Suprapubic skin (tissue), 4 donors: ENCODE results near the gene TMUB1.

Source experiments
- EP300 ChIP-seq: sonication (generic); formaldehyde crosslinking; IDR thresholded peaks from one replicate; pipeline ENCODE4 v1.6.1; 2017; ENCODE audit warnings: antibody characterized with exemption
- POLR2A ChIP-seq, 2 donors: fragments of 450-650 bp; IDR thresholded peaks; one replicate each; pipeline ENCODE4 v1.6.1; 2017; ENCODE audit warnings: antibody characterized with exemption in 2 of 2, mild to moderate bottlenecking in 2 of 2, moderate library complexity in 2 of 2
- POLR2AphosphoS5 ChIP-seq, 3 donors: sonication (generic); formaldehyde crosslinking; IDR thresholded peaks; one replicate each; pipeline ENCODE4 v1.6.1; 2017; ENCODE audit warnings: antibody characterized with exemption in 3 of 3
- TF ChIP-seq, protein P1 (sequence below), 2 donors: fragments of 200-600 bp in 1 of 2; fragments of 450-650 bp in 1 of 2; sonication (generic) in 1 of 2; IDR thresholded peaks; one replicate each; pipeline ENCODE4 v1.5.1; 2016 to 2019; ENCODE audit warnings: antibody characterized with exemption in 2 of 2, mild to moderate bottlenecking in 1 of 2, moderate library complexity in 1 of 2

DNA sequence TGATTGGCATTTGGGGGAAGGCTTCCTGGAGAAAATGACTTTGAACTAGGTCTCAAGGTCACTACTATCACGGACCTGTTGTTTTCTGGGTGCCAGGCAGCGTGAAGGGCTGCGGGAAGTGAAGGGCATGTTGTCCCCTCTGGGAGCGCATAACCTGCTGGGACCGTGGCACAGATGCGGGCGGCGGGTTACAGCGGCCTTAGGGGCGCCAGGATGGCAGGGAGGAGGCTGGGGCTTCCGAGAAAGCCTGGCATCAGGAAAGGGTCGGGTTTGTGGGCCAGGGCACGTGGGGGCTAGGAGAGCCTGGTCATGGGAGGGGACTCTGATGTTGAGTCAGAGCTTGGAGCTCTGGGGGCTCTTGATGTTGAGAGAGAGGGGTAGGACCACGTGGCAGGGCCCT is 17.8 kb downstream of the TMUB1 start:
- TF ChIP-seq POLR2A (IDR thresholded peaks at IDR 0.05) (no peak), POLR2AphosphoS5 (IDR thresholded peaks at IDR 0.05) (no peak), EP300 (no peak)
- TF ChIP-seq, protein P1, sequence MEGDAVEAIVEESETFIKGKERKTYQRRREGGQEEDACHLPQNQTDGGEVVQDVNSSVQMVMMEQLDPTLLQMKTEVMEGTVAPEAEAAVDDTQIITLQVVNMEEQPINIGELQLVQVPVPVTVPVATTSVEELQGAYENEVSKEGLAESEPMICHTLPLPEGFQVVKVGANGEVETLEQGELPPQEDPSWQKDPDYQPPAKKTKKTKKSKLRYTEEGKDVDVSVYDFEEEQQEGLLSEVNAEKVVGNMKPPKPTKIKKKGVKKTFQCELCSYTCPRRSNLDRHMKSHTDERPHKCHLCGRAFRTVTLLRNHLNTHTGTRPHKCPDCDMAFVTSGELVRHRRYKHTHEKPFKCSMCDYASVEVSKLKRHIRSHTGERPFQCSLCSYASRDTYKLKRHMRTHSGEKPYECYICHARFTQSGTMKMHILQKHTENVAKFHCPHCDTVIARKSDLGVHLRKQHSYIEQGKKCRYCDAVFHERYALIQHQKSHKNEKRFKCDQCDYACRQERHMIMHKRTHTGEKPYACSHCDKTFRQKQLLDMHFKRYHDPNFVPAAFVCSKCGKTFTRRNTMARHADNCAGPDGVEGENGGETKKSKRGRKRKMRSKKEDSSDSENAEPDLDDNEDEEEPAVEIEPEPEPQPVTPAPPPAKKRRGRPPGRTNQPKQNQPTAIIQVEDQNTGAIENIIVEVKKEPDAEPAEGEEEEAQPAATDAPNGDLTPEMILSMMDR (IDR thresholded peaks at IDR 0.05) = no peak
